OCI-M2 (cell line): Measurements from ENCODE around the gene SBK2.
"Not testable (repeated sequence)": the region's sequence is repeated elsewhere in the genome, so short reads cannot be mapped to it uniquely, and the experiment has no call there.

Source experiments
- DNase-seq: peaks from one replicate; lab custom pipeline; 2025; ENCODE audit not compliant: unreplicated experiment; lab: John Stamatoyannopoulos, UW

SBK2 gene

DNA sequence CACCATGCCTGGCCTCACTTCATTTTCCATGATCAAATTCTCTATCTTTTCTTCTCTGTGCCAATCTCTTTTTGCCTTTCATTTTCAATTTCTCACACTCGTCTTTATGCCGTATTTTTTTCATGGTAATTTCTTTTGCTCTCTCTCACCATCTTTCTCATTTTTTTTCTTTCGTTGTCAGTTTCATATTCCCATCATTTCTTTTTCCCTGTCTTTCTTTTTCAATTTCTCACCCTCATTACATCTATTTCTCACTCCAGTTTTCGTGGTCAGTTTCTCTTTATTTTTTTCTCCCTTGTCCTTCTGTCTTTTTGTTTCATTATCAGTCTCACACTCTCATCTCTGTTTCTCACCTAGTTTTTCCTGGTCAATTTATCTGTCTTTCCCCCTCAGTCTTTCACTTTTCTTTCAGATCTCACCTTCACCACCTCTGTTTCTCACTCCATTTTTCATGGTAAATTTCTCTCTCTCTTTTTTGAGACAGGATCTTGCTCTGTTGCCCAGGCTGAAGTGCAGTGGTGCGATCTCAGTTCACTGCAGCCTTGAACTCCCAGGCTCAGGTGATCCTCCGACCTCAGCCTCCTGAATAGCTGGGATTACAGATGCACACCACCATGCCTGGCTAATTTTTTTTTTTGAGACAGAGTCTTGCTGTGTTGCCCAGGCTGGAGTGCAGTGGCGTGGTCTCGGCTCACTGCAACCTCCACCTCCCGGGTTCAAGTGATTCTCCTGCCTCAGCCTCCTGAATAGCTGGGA lies 34.6 kb downstream of the SBK2 start:
- no peak for DNase-seq

GRCh38 chr19:55500368-55500952 lies 36.5 kb downstream of the SBK2 start:
- DNase-seq: no peak

DNA sequence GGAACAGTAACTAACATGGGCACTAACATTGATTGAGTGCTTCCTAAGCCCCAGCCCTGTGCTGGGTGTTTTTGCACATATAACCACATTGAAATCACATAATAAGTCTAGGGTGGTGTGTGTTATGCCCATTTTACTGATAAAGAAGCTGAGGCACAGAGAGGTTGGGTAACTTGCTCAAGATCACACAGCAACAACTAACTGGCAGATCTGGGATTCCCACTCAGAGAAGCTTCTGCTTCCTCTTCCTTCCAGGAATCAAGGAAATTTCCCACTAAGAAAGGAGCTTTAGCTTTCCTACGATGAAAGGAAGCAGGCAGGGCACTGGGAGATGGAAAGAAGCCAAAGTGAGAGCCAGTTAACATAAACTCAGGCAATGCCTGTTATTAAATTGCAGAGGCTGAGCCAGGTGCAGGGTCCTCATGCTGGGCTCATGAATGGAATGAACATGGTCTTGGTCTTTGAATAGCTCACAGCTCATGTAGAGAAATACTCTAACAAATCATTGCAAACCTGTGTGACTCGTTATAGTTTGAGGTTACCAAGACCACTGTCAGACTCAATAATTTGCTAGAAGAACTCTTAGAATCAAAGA lies 38.6 kb downstream of the SBK2 start:
- DNase-seq: no peak

DNA sequence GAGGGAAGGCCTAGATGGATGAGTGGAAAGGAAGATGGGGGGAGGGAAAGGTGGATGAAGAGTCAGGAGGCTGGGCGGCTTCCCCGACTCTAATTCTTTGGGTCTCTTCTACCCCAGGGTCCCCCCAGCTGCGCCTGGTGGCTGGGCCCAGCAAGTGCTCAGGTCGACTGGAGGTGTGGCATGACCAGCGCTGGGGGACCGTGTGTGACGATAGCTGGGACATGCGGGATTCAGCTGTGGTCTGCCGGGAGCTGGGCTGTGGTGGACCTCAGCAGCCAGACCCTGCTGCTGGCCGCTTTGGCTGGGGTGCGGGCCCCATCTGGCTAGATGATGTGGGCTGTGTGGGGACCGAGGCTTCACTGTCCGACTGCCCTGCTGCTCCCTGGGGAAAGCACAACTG lies 39.2 kb downstream of the SBK2 start:
- no peak for DNase-seq

- DNase-seq: not testable (repeated sequence)
These were observed 40.1 kb downstream of the SBK2 start for GRCh38 chr19:55496820-55497219.

GRCh38 chr19:55495646-55496349 lies 41.1 kb downstream of the SBK2 start:
- no peak for DNase-seq

GRCh38 chr19:55494172-55494761 lies 42.7 kb downstream of the SBK2 start:
- DNase-seq: no peak

- DNase-seq: no peak
These were observed 43.2 kb downstream of the SBK2 start for GRCh38 chr19:55493645-55494171.

GRCh38 chr19:55493052-55493644 lies 43.8 kb downstream of the SBK2 start:
- DNase-seq: no peak

DNA sequence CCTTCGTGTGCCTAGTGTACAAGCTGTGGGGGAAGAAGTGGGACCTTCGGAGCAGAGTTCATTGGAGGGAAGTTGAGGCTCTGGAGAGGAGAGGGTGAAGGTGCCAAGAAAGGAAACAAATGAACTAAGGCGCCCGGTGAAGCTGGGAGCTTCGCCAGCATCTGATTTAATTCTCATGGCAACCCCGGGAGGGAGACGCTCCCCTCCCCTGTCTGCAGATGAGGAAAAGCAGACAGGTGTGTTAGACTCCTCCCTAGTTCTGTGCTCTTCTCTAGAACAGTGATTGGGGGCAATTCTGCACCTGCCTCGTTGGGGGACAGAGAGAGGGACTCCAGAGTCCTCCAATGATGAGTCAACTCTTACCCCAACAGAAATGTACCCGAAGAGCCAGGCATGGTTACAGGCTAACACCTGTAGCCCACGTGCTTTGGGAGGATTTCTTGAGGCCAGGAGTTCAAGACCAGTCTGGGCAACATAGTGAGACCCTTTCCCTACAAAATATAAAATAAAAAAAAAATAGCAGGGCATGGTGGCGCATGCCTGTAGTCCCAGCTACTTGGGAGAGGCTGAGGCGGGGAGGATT lies 44.5 kb downstream of the SBK2 start:
- DNase-seq: no peak

DNA sequence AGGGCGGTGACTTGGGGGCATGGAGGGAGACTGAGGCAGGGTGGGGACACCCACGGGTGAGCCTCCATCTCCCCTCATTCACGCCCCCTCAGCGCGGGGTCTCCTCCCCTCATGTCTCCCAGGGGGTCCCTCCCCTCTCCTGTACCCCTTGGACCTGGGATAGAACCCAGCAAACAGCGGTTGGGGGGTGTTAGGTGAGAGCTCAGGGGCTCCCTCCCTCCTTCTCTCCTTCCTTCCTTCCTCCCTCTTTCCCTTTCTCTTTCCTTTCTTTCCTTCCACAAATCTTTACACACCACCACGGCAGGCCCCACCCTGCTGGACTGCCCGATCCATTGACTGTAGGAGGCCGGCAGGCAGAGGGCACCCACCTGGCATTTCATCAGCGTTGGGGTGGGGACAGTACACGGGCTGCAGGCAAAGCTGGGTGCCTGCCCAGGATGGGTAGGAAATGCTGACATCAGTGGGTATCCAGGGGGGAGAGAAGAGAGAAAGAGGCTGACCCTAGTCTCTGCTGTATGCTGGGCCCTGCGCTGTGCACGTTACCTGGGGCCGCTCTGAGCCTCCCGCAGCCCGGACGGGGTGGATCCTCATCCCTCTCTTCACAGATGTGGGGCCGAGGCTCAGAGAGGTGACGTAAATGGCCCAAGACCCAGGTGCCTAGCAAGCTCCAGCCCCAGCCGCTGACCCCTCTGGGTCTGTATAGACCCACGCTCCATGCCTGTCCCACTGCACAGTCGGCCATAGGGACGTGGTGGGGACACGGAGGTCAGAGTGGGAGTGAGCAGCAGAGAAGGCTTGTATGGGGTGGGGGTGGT lies 45.2 kb downstream of the SBK2 start:
- DNase-seq: no peak

- no peak for DNase-seq
These were observed 46.2 kb downstream of the SBK2 start for GRCh38 chr19:55490478-55491432.

GRCh38 chr19:55489711-55490477 lies 47.0 kb downstream of the SBK2 start:
- no peak for DNase-seq

GRCh38 chr19:55488986-55489710 lies 47.8 kb downstream of the SBK2 start:
- DNase-seq: no peak

- no peak for DNase-seq
These were observed 48.8 kb downstream of the SBK2 start, which contains the start of gene SSC5D for GRCh38 chr19:55487924-55488687. Gene SSC5D (plus strand): TSS chr19:55488436. CDS start chr19:55488590, 154 bp downstream.
